CD8-positive, alpha-beta memory T cell (primary cell): ENCODE measurements around the gene TPMT. TPM values are rescaled to one million over a fixed set of nuclear protein-coding genes. Genes with fewer than 3 reads are reported as not detected.
A peak's percentile ranks its signal among the peaks of the same experiment; 100 is the strongest.
"Not testable (repeated sequence)": the region's sequence is repeated elsewhere in the genome, so short reads cannot be mapped to it uniquely, and the experiment has no call there.

Source experiments
- CTCF ChIA-PET: fragments of 350-600 bp; sonication (Branson Sonifier 250); formaldehyde crosslinking; loops from one replicate; lab custom pipeline; 2021; ENCODE audit warnings: antibody characterized with exemption; lab: Charles Lee
- POLR2A ChIA-PET: fragments of 350-600 bp; sonication (Branson Sonifier 250); formaldehyde crosslinking; loops from one replicate; lab custom pipeline; 2021; ENCODE audit warnings: antibody characterized with exemption; lab: Charles Lee
- DNase-seq, 5 donors: peaks; one replicate each; pipeline versions ENCODE4 v3.0.0 to v3.0.0-alpha.2; 2020 to 2022; ENCODE audit warnings: mixed read lengths in 1 of 5
- H3K27ac ChIP-seq: one replicate; pipeline ENCODE4 v1.7.0; 2013; ENCODE audit warnings: low read depth, mild to moderate bottlenecking, low read length, moderate library complexity
- H3K27me3 ChIP-seq: 2 replicates; pipeline ENCODE4 v1.7.0; 2013; ENCODE audit warnings: low read length, mild to moderate bottlenecking; ENCODE audit not compliant: insufficient read depth, poor library complexity, severe bottlenecking
- H3K36me3 ChIP-seq: 2 replicates; pipeline ENCODE4 v1.7.0; 2013; ENCODE audit warnings: mild to moderate bottlenecking, low read length, moderate library complexity; ENCODE audit not compliant: insufficient read depth
- H3K4me1 ChIP-seq: 2 replicates; pipeline ENCODE4 v1.7.0; 2013; ENCODE audit warnings: mild to moderate bottlenecking, low read length, moderate library complexity; ENCODE audit not compliant: insufficient read depth
- H3K4me3 ChIP-seq: 2 replicates; pipeline ENCODE4 v1.7.0; 2013; ENCODE audit warnings: mild to moderate bottlenecking, low read length
- H3K9me3 ChIP-seq: 2 replicates; pipeline ENCODE4 v1.7.0; 2013; ENCODE audit warnings: mild to moderate bottlenecking, low read length
- H3K27ac Mint-ChIP-seq, 8 donors: one replicate each; pipeline ENCODE4 v1.8.0; 2020 to 2021; ENCODE audit warnings: mixed read lengths in 8 of 8, mild to moderate bottlenecking in 6 of 8, inconsistent platforms in 3 of 8, moderate library complexity in 3 of 8
- H3K27me3 Mint-ChIP-seq, 2 donors: one replicate each; pipeline ENCODE4 v1.8.0; 2020 to 2021; ENCODE audit warnings: mixed read lengths in 2 of 2, mild to moderate bottlenecking in 1 of 2, moderate library complexity in 1 of 2
- H3K36me3 Mint-ChIP-seq, 3 donors: one replicate each; pipeline ENCODE4 v1.8.0; 2020 to 2021; ENCODE audit warnings: mixed read lengths in 3 of 3, inconsistent platforms in 1 of 3, mild to moderate bottlenecking in 1 of 3
- H3K4me1 Mint-ChIP-seq, 3 donors: one replicate each; pipeline ENCODE4 v1.8.0; 2020 to 2021; ENCODE audit warnings: mixed read lengths in 3 of 3, inconsistent platforms in 1 of 3, mild to moderate bottlenecking in 1 of 3
- H3K4me3 Mint-ChIP-seq, 7 donors: one replicate each; pipeline ENCODE4 v1.8.0; 2020 to 2021; ENCODE audit warnings: mixed read lengths in 7 of 7, mild to moderate bottlenecking in 6 of 7, moderate library complexity in 4 of 7, inconsistent platforms in 2 of 7
- H3K9me3 Mint-ChIP-seq, 5 donors: one replicate each; pipeline ENCODE4 v1.8.0; 2020 to 2022; ENCODE audit warnings: mixed read lengths in 5 of 5, mild to moderate bottlenecking in 3 of 5, moderate library complexity in 2 of 5, inconsistent platforms in 1 of 5
- polyA plus RNA-seq: library from polyadenylated mRNA; unstranded; fragments of 300-500 nt; fragmentation: Illumina TruSeq; gene quantifications from one replicate; pipeline ENCODE4 v1.2.3, GENCODE V29; 2021
- total RNA-seq, 2 experiments: library from RNA; stranded (reverse); gene quantifications; one replicate each; pipeline ENCODE4 v1.2.3, GENCODE V29; 2021

Gene TPMT
- total and polyA plus RNA-seq, 3 experiments from 2014 or later = 9.1 to 14.9 (median 9.7) TPM

GRCh38 chr6:18153311-18153703, 1.6 kb downstream of the TPMT start:
- no peaks in the 10 kb centered on the region for H3K27me3 Mint-ChIP-seq

GRCh38 chr6:18151801-18152200, 3.1 kb downstream of the TPMT start:
- Mint-ChIP-seq H3K4me1 (peaks cover 23 to 40% (median 38%) of the 10 kb centered on the region in 3 donors), H3K27me3 (no peaks in the 10 kb centered on the region)
- POLR2A ChIA-PET = no interaction called here

More at GRCh38 chr6:18153311-18153703, 1.6 kb downstream of the TPMT start:
- Histone ChIP-seq H3K4me1 (peaks cover 25% of the 10 kb centered on the region), H3K4me3 (no peak overlapping the region), H3K27me3 (no peaks in the 10 kb centered on the region), H3K36me3 (no peaks in the 10 kb centered on the region), H3K27ac (no peak overlapping the region), H3K9me3 (no peaks in the 10 kb centered on the region)
- Mint-ChIP-seq H3K27ac (peak overlapping the region in 6 of 8 donors; percentile 37 to 99 (median 73)), H3K4me3 (peak overlapping the region in 6 of 7 donors; percentile 19 to 99 (median 28)), H3K9me3 (no peaks in the 10 kb centered on the region), H3K36me3 (peaks cover 7 to 22% (median 9%) of the 10 kb centered on the region in 3 donors), H3K4me1 (peaks cover 23 to 40% (median 38%) of the 10 kb centered on the region in 3 donors)
- ChIA-PET CTCF (no interaction called here), POLR2A (no interaction called here)
- DNase-seq = no peak

GRCh38 chr6:18151391-18151790, 3.5 kb downstream of the TPMT start:
- H3K36me3 Mint-ChIP-seq = peaks cover 17 to 38% (median 18%) of the 10 kb centered on the region in 3 donors
- H3K27ac Mint-ChIP-seq, H3K9me3 ChIP-seq, H3K27me3 ChIP-seq, H3K4me3 ChIP-seq, H3K36me3 ChIP-seq, DNase-seq, POLR2A ChIA-PET, H3K9me3 Mint-ChIP-seq, H3K27ac ChIP-seq, H3K27me3 Mint-ChIP-seq: not testable (repeated sequence)
- CTCF ChIA-PET = interaction anchor here (1.0 kb wide), 1 partner anchor 29 kb away, joined by 3 read pairs; the partner anchor contains the start of gene NHLRC1
- peak overlapping the region in 1 of 7 donors; percentile 48 for H3K4me3 Mint-ChIP-seq
- peaks cover 23 to 38% (median 36%) of the 10 kb centered on the region in 3 donors for H3K4me1 Mint-ChIP-seq
- peaks cover 23% of the 10 kb centered on the region for H3K4me1 ChIP-seq

More at GRCh38 chr6:18151801-18152200, 3.1 kb downstream of the TPMT start:
- Histone ChIP-seq H3K9me3 (no peaks in the 10 kb centered on the region), H3K4me3 (no peak overlapping the region), H3K27ac (no peak overlapping the region), H3K27me3 (no peaks in the 10 kb centered on the region), H3K36me3 (no peaks in the 10 kb centered on the region), H3K4me1 (peaks cover 25% of the 10 kb centered on the region)
- Mint-ChIP-seq H3K27ac (no peak overlapping the region), H3K36me3 (peaks cover 17 to 36% (median 18%) of the 10 kb centered on the region in 3 donors), H3K4me3 (peak overlapping the region in 1 of 7 donors; percentile 48), H3K9me3 (no peaks in the 10 kb centered on the region)
- DNase-seq = no peak
- CTCF ChIA-PET = interaction anchor here (1.0 kb wide), 1 partner anchor 30 kb away, joined by 3 read pairs; the partner anchor contains the start of gene NHLRC1

GRCh38 chr6:18148304-18149025, 6.4 kb downstream of the TPMT start:
- peaks cover 9% of the 10 kb centered on the region for H3K4me1 ChIP-seq
- no peaks in the 10 kb centered on the region for H3K9me3 ChIP-seq
- no peak overlapping the region for H3K4me3 ChIP-seq
- no peak overlapping the region for H3K27ac ChIP-seq
- H3K36me3 ChIP-seq = peaks cover 5% of the 10 kb centered on the region
- Mint-ChIP-seq H3K27me3 (no peaks in the 10 kb centered on the region), H3K27ac (no peak overlapping the region), H3K4me3 (no peak overlapping the region), H3K4me1 (peaks cover 12 to 20% (median 18%) of the 10 kb centered on the region in 3 donors), H3K36me3 (peaks cover 17 to 41% (median 18%) of the 10 kb centered on the region in 3 donors), H3K9me3 (no peaks in the 10 kb centered on the region)
- DNase-seq = no peak
- H3K27me3 ChIP-seq = no peaks in the 10 kb centered on the region
- ChIA-PET POLR2A (no interaction called here), CTCF (no interaction called here)

GRCh38 chr6:18147616-18148015, 7.3 kb downstream of the TPMT start:
- Histone ChIP-seq H3K4me1 (peaks cover under 1% of the 10 kb centered on the region), H3K4me3 (no peak overlapping the region), H3K27ac (no peak overlapping the region), H3K36me3 (peaks cover 12% of the 10 kb centered on the region), H3K9me3 (no peaks in the 10 kb centered on the region), H3K27me3 (no peaks in the 10 kb centered on the region)
- Mint-ChIP-seq H3K4me1 (peaks cover 5 to 12% (median 10%) of the 10 kb centered on the region in 3 donors), H3K27me3 (no peaks in the 10 kb centered on the region), H3K27ac (no peak overlapping the region), H3K4me3 (no peak overlapping the region), H3K9me3 (no peaks in the 10 kb centered on the region), H3K36me3 (peaks cover 23 to 49% (median 23%) of the 10 kb centered on the region in 3 donors)
- ChIA-PET CTCF (no interaction called here), POLR2A (interaction anchor here (0.7 kb wide), 1 partner anchor 354 kb away, joined by 3 read pairs; no protein-coding TSS in a partner anchor)
- DNase-seq = no peak

- Histone ChIP-seq H3K9me3 (no peaks in the 10 kb centered on the region), H3K4me1 (no peaks in the 10 kb centered on the region), H3K27ac (no peak overlapping the region), H3K27me3 (no peaks in the 10 kb centered on the region), H3K36me3 (peaks cover 14% of the 10 kb centered on the region), H3K4me3 (no peak overlapping the region)
- Mint-ChIP-seq H3K27ac (no peak overlapping the region), H3K4me3 (no peak overlapping the region), H3K27me3 (no peaks in the 10 kb centered on the region), H3K36me3 (peaks cover 26 to 54% (median 28%) of the 10 kb centered on the region in 3 donors), H3K4me1 (peaks cover 3 to 8% (median 6%) of the 10 kb centered on the region in 3 donors), H3K9me3 (no peaks in the 10 kb centered on the region)
- CTCF ChIA-PET = no interaction called here
- POLR2A ChIA-PET = interaction anchor here (0.7 kb wide), 1 partner anchor 353 kb away, joined by 3 read pairs; no protein-coding TSS in a partner anchor
- no peak for DNase-seq
Observed at GRCh38 chr6:18147160-18147559, 7.7 kb downstream of the TPMT start.

GRCh38 chr6:18142591-18142861, 12.4 kb downstream of the TPMT start:
- Histone ChIP-seq H3K4me3 (no peak overlapping the region), H3K27me3 (no peaks in the 10 kb centered on the region), H3K36me3 (peaks cover 14% of the 10 kb centered on the region), H3K27ac (no peak overlapping the region), H3K9me3 (no peaks in the 10 kb centered on the region), H3K4me1 (no peaks in the 10 kb centered on the region)
- ChIA-PET POLR2A (no interaction called here), CTCF (no interaction called here)
- no peak overlapping the region for H3K4me3 Mint-ChIP-seq
- DNase-seq = no peak
- no peaks in the 10 kb centered on the region for H3K9me3 Mint-ChIP-seq
- H3K27ac Mint-ChIP-seq = peak overlapping the region in 1 of 8 donors; percentile 37
- H3K4me1 Mint-ChIP-seq = no peaks in the 10 kb centered on the region
- peaks cover 27 to 79% (median 30%) of the 10 kb centered on the region in 3 donors for H3K36me3 Mint-ChIP-seq
- H3K27me3 Mint-ChIP-seq = no peaks in the 10 kb centered on the region

GRCh38 chr6:18141805-18142590, 12.9 kb downstream of the TPMT start:
- Histone ChIP-seq H3K4me1 (no peaks in the 10 kb centered on the region), H3K36me3 (peaks cover 14% of the 10 kb centered on the region), H3K27me3 (no peaks in the 10 kb centered on the region), H3K27ac (no peak overlapping the region), H3K4me3 (no peak overlapping the region), H3K9me3 (no peaks in the 10 kb centered on the region)
- DNase-seq = no peak
- ChIA-PET POLR2A (no interaction called here), CTCF (no interaction called here)
- Mint-ChIP-seq H3K4me3 (no peak overlapping the region), H3K36me3 (peaks cover 21 to 79% (median 29%) of the 10 kb centered on the region in 3 donors), H3K27me3 (no peaks in the 10 kb centered on the region), H3K9me3 (no peaks in the 10 kb centered on the region), H3K4me1 (no peaks in the 10 kb centered on the region), H3K27ac (peak overlapping the region in 2 of 8 donors; percentile 36 to 37)
